Superior temporal gyrus (tissue), 1 donor: Measurements from ENCODE around the gene SOX10.

Experiments
- DNase-seq: peaks from one replicate; pipeline ENCODE4 v3.0.0-alpha.2; 2016; ENCODE audit errors: extremely low spot score

Gene SOX10

DNA sequence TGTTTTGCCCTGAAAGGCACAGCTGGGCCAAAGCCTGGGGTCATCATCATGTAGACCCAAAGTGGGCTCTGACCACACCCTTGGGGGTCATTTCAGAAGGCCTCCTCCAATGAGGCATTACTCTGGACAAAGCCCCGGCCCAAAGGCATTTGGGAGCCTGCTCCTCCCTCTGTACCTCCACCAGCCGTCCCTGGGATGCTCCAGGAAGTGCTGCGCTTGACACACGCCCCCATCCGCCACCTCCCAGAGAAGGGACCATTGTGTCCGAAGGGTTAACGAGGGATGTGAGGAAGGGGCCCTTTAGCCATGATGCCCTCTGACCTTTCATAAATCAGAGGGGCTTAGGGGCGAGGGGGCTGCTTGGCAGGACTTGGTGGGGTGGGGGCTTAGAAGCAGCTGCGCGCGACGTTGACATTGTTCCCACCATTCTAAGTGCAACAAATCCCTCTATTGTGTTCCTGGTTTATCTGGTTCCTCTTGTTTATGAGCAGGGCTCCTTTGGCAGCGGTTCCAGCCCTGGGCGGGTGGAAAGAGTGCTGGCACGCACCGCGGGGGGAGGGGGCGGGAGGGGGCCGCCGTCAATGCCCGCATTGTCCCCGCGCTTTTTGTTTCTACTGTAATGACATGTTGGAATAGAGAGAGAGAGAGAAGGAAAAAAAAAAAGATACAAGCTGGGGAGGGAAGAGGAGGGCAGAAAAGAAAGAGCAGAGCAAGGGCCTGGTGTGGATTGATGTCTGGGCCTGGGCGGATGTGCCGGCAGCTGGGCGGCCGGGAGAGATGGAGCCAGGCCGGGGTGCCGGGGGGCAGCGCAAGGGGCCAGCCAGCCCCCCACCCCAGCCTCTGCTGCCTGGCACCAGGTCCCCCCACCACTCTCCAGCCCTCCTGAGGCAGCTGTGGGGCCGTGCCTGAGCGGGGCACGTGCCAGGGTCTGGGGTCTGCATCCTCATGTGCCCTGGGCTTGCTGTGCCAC, 32.1 kb upstream of the SOX10 start:
- peak; percentile 95 for DNase-seq

DNA sequence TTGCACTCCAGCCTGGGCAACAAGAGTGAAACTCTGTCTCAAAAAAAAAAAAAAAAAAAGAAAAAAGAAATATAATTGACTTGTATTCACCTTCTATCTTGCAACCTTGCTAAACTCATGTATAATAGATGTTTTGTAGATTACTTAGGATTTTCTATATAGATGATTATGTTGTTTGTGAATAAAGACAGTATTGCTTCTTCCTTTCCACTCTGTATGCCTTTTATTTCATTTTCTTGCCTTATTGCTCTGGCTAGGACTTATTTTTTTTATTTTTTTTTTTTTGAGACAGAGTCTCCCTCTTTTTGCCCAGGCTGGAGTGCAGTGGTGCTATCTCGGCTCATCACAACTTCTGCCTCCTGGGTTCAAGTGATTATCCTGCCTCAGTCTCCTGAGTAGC, 29.7 kb upstream of the SOX10 start:
- no peak for DNase-seq

GRCh38 chr22:38012604-38013072, 28.3 kb upstream of the SOX10 start:
- DNase-seq, result no peak

DNA sequence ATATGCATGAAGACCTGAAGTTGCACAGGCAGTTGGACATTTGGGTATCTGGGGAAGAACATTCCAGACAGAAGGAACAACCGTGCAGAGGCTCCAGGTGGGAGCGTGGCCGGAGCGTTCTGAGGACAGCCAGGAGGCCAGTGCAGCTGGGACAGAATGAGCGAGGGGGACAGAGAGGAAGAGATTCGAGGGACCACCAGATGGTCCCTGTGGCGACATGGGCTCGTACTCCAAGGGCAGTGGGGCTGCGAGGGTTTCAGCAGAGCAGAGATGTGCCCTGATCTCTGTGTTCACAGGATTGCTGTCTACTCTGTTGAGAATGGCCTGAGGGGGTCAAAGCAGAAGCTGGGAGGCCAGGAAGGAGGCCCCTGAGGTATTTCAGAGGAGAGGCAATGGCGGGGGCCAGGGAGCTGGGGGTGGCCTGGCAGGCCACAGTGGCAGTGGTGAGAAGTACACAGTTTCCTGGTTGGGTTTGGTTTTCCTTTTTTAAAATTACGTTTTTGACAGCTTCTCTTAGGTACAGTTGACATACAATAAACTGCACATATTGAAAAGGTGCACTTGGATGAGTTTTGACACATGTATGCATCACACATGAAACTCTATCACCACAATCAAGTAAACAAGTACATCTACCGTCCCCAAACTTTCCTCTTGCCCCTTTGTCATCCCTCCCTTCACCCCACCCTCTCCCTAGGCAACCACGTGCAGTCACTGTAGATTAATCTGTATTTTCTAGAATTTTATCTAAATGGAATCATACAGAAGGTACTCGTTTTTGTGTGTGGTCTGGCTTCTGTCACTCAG, 24.8 kb upstream of the SOX10 start:
- DNase-seq, result no peak

DNA sequence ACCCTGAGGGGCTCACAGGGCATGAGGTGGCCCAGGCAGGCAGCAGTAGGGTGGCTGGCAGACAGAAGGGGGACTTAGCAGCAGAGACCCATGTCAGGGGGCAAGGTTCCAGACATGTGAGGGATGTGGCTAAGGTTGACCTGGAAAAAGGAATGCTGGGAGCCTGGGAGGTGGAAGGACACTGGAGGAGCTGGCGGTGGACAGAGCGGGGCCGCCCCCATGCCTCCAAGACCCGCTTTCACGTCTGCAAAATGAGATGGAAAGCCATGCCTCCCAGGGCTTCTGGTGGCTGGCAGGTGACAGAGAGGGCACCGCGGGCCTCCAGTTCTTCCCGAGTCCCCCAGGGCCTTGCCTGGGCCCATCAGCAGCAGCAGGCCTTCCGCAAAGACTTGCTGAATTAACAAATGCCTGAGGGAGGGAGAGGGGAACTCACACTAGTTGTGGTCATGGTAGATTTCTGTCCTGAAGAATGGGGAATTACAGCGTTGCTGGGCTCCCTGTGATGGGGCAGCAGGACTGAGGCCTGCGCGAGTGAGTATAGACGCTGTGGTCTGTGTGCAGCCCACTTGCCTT, 23.1 kb upstream of the SOX10 start:
- DNase-seq, result no peak

DNA sequence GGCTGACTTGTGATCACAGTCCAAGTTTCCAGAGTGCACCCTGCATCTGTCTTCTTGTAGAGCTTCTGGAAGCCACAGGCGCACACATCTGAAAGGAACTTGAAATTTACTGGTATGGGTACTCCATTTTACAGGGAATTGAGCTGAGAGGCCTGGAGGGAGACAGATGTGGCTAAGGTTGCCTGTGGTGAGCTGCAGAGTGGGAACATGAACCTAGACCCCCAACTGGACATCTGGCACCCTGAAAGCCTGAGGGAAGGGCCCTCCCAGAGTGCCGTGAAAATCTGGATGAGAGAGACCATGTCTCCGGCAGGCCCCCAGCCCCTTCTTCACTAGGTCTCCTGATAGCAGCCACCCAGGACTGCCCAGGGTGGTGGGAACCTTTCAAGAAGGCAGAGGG, 22.6 kb upstream of the SOX10 start:
- DNase-seq, result no peak

GRCh38 chr22:38005943-38006342, 21.6 kb upstream of the SOX10 start:
- no peak for DNase-seq

DNA sequence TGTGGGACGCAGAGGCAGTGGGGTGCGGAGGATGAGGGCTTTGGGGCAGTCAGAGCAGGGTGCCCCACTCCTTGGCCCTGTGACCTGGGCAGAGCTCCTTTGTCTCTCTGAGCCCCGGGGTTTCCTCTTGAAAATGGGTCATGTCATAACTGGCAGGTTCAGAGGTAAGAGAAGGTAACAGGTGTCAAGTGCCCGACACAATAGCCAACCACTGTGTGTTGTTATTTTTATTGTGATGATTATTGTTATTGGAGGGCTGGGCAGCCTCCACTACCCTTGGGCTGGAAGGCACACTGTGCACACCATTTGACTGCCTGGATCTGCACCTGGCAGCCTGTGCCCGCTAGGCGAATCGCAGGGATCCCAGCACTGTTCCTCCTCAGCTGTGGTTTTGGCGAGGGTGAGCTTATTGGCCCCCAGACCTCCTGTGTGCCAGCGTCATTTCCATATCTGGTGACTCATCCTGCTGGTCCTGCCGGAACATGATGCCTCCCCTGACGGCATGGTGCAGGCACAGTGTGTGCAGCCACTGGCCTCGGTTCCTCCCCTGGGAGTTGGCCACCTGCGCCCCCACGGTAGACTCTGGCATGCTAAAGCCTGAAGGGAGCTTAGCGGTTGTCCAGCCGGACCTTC, 15.4 kb upstream of the SOX10 start:
- no peak for DNase-seq

DNA sequence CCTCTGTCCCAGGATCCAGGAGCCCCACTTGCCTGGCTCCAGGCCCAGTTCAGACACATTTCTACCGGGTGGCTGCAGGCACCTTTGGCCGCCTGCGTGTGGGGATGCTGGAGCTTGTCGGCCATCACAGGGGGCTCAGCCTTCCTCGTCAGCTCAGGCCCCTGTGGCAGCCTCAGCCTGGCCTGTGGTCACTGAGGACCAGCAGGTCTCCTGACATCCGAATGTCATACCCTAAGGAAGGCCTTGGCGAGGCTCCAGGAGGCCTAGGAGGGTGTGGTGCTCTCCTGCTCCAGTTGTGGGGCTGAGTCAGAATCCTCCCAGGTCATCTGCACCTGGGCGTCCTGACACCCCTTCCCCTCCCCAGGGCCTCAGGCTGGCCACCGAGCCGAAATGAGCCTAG, 14.9 kb upstream of the SOX10 start:
- no peak for DNase-seq

DNA sequence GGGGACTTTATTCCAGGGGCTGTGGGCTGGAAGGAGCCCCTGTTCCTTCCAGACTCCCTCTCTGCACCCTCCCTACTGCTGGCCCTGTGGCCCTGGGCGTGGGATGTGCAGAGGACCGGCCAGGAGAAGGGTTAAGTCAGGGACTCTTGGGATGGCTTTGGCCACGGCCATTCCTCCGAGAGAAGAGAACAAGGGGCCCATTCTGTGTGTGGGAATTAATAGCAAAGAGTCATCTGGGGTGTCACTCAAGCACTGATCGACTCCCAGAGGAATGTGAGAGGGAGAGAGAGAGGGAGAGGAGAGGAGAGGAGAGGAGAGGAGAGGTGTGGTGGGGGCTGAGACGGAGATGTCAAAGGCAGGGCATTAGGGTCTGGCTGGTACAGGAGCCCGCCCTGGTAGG, 14.2 kb upstream of the SOX10 start:
- peak; percentile 80 for DNase-seq

DNA sequence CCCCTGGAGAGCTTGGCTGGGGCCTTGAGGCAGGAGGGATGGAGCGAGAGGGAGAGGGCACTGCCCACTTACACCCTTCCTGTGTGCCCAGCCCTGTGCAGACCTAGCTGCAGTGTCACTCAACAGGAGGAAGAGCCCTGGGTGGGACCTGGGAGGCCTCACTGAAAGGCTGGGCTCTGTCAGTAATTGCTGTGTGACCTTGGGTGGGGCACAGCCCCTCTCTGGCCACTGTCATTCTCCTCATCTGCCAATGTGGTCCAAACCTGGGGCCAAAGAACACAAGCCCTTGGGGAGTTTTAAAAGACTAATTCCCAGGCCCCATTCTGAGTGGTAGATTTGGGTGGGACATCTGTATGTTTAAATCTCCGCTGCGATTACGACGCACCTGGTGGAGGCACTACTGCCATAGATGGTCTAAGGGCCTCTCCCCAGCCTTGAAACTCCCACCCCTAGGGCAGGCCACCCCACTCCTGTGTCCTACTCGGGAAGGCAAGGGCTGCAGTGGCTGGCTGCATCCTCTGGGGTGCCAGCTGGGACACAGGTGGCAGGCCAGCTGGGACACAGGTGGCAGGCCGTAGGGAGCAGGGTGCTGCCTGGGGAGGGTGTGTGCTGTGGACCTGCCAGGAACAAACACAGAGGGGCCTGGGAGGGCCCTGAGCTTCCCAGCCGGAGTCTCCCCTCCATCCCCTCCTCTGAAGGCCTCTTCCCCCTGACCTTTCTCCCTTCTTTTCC, 12.3 kb upstream of the SOX10 start:
- no peak for DNase-seq

GRCh38 chr22:37996079-37996478, 11.7 kb upstream of the SOX10 start:
- DNase-seq, result no peak

- DNase-seq, result no peak
These were observed 11.1 kb upstream of the SOX10 start for GRCh38 chr22:37995460-37995859.

- DNase-seq, result no peak
These were observed 10.6 kb upstream of the SOX10 start for GRCh38 chr22:37994982-37995381.

GRCh38 chr22:37994049-37994448, 9.7 kb upstream of the SOX10 start:
- DNase-seq, result no peak

DNA sequence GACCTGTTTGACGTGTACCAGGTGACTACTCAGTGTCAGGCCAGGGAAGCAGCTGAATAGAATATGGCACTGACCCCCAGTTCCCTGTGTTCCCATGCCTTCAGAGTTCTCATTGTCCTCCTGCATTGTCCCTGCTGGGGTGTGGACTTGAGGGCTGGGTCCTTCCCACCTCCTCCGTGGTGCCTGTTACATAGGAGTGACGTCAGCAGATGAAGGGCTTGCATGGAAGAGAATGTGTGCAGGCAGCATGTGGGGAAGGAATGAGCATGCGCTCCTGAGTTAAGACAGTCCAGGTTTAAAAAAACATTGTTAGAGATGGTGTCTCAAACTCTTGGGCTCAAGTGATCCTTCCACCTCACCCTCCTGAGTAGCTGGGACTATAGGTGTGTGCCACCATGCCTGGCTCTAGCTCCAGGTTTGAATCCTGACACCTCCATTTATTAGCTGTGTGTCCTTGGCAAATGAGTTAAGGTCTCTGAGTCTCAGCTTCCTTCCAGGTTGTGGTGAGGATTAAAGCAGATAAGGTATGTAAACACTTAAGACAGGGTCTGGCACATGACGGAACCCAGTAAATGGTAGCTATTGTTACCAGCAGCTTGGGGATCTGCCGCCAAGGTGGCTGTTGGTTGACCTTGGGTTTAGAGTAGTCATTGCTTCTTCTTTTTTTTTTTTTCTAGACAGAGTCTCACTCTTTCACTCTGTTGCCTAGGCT, 7.5 kb upstream of the SOX10 start:
- no peak for DNase-seq

DNA sequence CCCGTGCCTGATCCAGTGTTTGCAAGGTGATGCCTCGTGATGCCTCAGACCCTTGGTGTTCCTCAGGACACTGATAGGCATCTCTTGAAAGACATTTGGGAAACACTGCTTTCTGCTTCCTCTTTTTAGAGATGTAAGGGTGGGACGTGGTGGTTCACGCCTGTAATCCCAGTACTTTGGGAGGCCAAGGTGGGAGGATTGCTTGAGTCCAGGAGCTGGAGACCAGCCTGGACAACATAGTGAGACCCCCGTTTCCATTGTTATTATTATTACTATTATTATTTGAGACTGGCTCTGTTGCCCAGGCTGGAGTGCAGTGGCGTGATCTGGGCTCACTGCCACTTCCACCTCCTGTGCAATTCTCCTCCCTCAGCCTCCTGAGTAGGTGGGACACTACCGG, 6.5 kb upstream of the SOX10 start:
- no peak for DNase-seq

DNA sequence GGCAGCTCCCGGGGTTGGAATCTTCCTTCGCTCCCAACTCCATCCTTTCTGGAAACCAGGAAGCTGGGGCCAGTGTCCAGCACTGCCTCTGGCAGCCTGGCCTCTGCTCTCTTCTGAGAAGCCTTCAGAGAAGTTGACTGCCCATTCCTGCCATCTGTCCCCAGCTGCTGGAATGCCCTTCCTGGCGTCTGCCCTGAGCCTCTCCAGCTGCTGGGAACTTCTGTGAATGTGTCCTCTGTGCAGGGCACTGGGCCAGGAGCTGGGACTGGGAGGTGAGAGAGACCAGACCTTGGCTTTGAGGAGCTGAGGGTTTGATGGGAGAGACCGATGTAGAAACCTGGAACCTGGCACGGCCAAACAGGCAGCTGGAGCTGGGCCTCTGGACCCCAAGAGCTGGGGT, 5.9 kb upstream of the SOX10 start:
- no peak for DNase-seq

GRCh38 chr22:37989146-37990045, 5.0 kb upstream of the SOX10 start:
- DNase-seq, result no peak

- DNase-seq, result no peak
These were observed 2.0 kb upstream of the SOX10 start for GRCh38 chr22:37986371-37986770.
